C4-2B (cell line): ENCODE results near the gene MITF.

Experiments
- ZFX ChIP-seq: fragments of 450-650 bp; IDR thresholded peaks from 2 replicates; pipeline ENCODE4 v1.6.1; 2017
- TF ChIP-seq, protein P1 (sequence below): fragments of 450-650 bp; conservative IDR thresholded peaks from 2 replicates; pipeline ENCODE4 v1.5.1; 2017; ENCODE audit warnings: mild to moderate bottlenecking

DNA sequence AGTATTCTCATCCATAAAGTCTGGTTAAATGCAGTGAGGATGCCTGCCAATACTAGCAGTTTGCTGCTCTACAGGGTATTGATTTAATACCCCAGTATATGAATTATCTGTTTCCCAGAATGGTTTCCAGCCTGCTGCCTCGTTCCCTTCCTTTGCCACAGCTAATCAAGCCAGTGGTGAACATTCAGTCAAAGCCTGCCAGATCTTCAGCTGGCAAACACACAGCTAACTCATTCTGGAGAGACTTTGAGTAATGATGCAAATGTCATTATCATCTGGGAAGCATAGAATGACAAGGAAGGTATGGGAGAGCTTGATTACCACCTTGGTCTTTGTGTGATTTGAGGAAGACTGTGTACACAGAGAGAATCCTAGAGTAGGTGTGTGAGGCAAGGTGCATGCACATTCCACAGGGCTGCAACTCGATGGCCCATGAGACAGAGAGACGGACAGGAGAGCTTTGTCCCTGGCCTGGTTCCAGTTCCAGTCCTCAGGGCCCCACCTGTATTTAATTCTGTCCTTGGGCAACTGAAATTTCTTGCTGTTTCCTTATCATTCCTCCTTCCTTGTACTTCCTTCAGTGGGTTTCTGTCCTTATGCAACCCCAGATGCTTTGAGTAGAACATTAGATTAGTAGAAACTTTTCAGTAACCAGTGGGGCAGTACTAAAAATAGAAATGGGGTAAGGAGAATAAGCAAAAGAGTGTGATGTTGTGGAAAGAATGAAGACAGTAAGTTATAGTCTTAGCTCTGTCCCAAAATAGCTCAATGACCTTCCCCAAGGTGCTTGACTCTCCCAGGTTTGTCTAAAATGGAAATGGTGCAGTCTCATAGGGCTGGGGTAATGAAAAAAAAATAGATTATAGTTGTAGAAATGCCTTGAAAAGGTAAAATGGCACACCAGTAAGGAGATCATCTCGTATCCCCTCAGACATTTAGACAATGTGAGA lies 72.5 kb downstream of the MITF start:
- TF ChIP-seq, protein P1, sequence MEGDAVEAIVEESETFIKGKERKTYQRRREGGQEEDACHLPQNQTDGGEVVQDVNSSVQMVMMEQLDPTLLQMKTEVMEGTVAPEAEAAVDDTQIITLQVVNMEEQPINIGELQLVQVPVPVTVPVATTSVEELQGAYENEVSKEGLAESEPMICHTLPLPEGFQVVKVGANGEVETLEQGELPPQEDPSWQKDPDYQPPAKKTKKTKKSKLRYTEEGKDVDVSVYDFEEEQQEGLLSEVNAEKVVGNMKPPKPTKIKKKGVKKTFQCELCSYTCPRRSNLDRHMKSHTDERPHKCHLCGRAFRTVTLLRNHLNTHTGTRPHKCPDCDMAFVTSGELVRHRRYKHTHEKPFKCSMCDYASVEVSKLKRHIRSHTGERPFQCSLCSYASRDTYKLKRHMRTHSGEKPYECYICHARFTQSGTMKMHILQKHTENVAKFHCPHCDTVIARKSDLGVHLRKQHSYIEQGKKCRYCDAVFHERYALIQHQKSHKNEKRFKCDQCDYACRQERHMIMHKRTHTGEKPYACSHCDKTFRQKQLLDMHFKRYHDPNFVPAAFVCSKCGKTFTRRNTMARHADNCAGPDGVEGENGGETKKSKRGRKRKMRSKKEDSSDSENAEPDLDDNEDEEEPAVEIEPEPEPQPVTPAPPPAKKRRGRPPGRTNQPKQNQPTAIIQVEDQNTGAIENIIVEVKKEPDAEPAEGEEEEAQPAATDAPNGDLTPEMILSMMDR, result no peak
- no peak for TF ChIP-seq ZFX
